ENCODE results near the gene DACT1.
"Not testable (repeated sequence)": the region's sequence is repeated elsewhere in the genome, so short reads cannot be mapped to it uniquely, and the experiment has no call there.

The DACT1 gene

GRCh38 chr14:58637391-58638230, at the start of gene DACT1:
Gene DACT1 (plus strand): TSS chr14:58637962. CDS start chr14:58638203, 241 bp downstream.
- peak; percentile 51 to 65 for DNase-seq

GRCh38 chr14:58588321-58588720, 49.4 kb upstream of the DACT1 start:
- not testable (repeated sequence) for DNase-seq

- DNase-seq, result no peak
These were observed 43.8 kb upstream of the DACT1 start for GRCh38 chr14:58593977-58594376.

- no peak for DNase-seq
These were observed 40.7 kb upstream of the DACT1 start for GRCh38 chr14:58597041-58597440.

- no peak for DNase-seq
These were observed 39.5 kb upstream of the DACT1 start for GRCh38 chr14:58598028-58598803.

GRCh38 chr14:58598804-58599525, 38.8 kb upstream of the DACT1 start:
- DNase-seq, result no peak

- no peak for DNase-seq
These were observed 38.1 kb upstream of the DACT1 start for GRCh38 chr14:58599707-58600106.

GRCh38 chr14:58605465-58605864, 32.3 kb upstream of the DACT1 start:
- no peak for DNase-seq

- no peak for DNase-seq
These were observed 30.4 kb upstream of the DACT1 start for GRCh38 chr14:58607131-58607951.

- DNase-seq, result no peak
These were observed 29.8 kb upstream of the DACT1 start for GRCh38 chr14:58607952-58608317.

GRCh38 chr14:58617619-58618018, 20.1 kb upstream of the DACT1 start:
- no peak for DNase-seq

- no peak for DNase-seq
These were observed 17.8 kb upstream of the DACT1 start for GRCh38 chr14:58620011-58620410.

GRCh38 chr14:58625438-58625837, 12.3 kb upstream of the DACT1 start:
- no peak for DNase-seq

- no peak for DNase-seq
These were observed 11.3 kb upstream of the DACT1 start for GRCh38 chr14:58626431-58626831.

GRCh38 chr14:58628406-58628805, 9.4 kb upstream of the DACT1 start:
- no peak for DNase-seq

- DNase-seq, result no peak
These were observed 8.5 kb upstream of the DACT1 start for GRCh38 chr14:58629281-58629680.

- DNase-seq, result no peak
These were observed 6.0 kb upstream of the DACT1 start for GRCh38 chr14:58631732-58632131.

- DNase-seq, result no peak
These were observed 3.9 kb upstream of the DACT1 start for GRCh38 chr14:58633831-58634230.

- DNase-seq, result no peak
These were observed 3.2 kb upstream of the DACT1 start for GRCh38 chr14:58634406-58635090.

- no peak for DNase-seq
These were observed 2.5 kb upstream of the DACT1 start for GRCh38 chr14:58635091-58635830.

- DNase-seq, result no peak
These were observed 1.6 kb upstream of the DACT1 start for GRCh38 chr14:58636129-58636528.
